Activated gamma-delta T cell (primary cell): ENCODE data around the gene LRIT1.

Experiments used
- DNase-seq: peaks from one replicate; lab custom pipeline; 2025; lab: John Stamatoyannopoulos, UW

Gene LRIT1

GRCh38 chr10:84254552-84255478 is 13.5 kb upstream of the LRIT1 start:
- DNase-seq: no peak

DNA sequence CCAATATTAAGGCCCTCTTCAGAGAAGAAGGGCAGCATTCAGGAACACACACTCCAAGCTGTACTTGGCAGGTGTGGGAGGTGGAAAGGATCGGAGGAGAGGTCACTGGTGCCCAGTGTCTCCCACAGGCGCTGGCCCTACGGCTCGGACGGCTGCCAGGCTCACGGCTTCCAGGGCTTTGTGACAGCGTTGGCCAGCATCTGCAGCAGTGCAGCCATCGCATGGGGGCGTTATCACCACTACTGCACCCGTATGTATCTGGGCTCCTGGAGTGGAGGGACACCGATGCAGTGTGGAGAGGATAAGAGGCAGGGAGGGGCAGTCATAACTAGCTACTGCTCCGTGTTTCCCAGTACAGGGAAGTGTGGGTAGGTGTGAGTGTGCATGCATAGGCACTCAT is 7.4 kb upstream of the LRIT1 start:
- no peak for DNase-seq

DNA sequence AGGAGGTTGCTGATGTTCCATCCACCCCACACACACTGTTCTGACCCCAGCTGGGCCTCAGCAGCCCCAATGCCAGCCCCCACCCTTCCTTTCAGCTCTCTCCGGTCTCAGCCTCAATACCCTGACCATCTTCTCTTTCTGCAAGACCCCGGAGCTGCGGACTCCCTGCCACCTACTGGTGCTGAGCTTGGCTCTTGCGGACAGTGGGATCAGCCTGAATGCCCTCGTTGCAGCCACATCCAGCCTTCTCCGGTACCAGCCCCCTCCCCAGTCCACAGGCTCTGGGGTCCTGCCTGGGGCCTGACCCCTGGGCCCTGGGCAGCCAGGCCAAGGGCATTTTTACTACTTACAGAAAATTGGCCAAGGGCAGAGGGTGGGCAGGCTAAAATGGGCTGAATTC is 6.2 kb upstream of the LRIT1 start:
- no peak for DNase-seq

GRCh38 chr10:84244651-84245270 is 3.4 kb upstream of the LRIT1 start, which contains the start of gene RGR:
Gene RGR, plus strand, starts transcription at chr10:84245053. Its CDS starts 38 bp downstream, at chr10:84245091.
- no peak for DNase-seq

GRCh38 chr10:84243759-84244158 is 2.4 kb upstream of the LRIT1 start:
- no peak for DNase-seq

GRCh38 chr10:84238909-84239308 is 2.4 kb downstream of the LRIT1 start:
- no peak for DNase-seq

DNA sequence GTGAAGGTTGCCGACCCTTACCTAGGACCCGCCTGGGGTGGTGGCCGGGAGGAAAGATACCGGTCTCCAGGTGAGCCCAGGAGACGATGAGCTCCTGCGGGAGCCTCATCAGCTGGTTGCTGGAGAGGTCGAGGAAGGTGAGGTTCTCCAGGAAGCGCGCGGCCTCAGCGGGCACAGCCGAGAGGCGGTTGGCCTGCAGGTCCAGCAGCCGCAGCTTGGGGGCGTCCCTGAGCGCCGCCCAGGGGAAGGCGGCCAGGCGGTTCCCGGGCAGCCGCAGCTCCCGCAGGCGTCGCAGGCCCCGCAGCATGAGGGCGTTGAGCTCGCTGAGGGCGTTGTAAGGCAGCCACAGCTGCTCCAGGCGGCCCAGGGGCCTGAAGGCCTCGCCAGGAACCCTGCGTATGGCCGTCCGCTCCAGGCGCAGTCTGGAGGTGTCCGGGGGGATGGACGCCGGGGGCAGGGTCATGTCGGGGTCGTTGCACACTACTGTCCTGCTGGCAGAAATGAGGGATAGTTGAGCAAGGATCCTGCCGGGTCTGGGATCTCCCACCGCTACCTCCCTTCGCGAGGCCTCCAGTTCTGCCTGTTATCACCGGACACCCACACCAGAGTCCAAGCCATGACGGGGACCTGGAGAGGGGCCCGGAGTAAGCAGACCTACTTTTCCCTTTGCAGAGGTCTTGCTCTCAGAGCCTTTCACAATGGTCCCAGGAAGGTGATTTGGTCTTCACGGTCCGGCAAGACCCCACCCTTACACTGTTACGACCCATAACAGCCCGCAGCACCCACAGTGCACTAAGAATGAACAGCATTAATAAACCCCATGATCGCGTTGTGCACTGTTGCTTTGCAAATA is 3.9 kb downstream of the LRIT1 start:
- DNase-seq: no peak

DNA sequence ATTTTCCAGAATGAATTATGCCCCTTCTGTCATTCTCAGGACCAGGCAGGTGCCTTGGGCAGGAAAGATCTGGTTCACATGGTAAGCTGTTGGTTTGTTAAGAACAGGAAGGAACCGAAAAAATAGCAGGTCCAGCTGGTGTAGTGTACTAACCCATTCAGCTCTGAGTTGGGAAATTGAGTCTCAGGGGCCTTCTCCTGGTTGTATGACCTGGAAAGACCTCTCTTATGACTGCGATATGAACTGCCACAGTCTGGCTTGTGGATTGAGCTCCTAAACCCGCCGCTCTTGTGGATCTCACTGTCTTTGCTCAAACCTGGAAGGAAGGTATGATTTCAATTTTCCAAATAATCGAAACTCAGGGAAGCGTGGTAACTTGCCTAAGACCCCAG is 4.5 kb downstream of the LRIT1 start:
- no peak for DNase-seq

DNA sequence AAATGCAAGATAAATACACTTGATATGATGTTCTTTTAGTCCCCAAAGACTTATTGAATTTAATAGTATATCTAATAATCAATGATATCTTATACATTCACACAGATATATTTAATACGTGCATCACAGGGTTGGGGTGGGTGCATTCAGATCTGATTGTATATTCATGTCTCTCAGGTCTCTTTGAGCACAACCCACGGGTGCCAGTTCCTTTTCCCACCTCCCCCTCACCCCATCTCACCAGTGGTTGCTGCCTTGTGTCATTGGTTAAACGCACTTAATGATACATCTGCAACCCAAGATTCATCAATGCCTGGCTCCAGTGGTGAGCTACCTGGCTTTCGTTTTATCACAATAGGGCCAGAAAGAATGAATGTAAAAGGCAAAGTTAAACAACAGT is 6.2 kb downstream of the LRIT1 start:
- DNase-seq: no peak

DNA sequence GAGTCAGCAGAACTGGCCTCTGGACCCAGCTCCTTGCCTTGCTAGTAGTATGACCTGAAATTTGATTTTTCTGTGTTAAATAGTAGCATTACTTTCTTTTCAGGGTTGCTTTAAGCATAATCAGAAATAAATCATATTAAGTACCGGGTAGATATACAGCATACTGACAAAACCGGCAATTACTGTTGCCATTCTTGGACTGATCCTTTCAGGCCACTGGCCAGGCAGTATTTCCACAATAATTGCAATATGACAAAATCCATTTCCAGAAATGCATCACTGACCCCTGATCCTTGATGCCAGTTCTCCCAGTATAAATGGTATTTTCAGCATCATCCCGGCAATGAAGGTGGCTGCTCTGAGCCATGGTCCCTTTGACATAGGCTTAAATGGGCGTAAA is 6.9 kb downstream of the LRIT1 start:
- DNase-seq: no peak

DNA sequence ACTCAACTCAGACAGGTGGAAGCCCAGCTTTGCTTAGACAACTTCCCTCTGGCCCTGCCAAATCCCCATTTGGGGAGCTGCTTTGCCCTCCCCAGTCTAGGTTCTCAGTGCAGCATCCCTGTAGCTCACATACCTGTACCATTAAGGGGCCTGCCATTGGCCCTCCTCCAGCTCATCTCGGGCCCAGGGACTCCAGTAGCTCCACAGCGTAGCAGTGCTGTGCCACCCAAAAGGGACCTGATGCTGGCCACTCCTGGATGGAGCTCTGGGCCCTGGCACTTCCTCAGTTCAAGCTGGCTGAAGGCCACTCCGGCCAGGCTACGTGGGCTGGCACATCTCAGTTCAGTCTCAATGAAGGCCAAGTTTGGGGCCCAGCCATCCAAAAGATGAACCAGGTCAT is 7.4 kb downstream of the LRIT1 start:
- DNase-seq: no peak

DNA sequence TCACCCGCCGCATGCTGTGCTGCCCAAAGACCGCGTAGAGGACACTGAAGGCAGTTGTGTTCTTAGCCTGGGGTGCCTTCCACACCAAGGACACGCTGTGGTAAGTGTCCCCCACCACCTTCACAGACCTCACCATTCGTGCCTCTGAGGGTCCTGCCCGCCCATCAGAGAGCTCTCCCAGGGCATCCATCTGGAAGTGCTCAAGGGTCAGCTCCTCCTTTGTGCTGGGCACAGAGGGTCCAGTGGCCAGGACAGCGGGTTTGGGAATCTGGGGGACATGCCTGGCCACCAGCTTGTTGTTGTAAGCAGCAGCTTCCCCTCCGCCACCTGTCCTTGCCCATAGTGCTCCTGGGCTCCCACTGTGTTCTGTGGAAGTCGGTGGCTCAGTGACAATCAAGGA is 9.0 kb downstream of the LRIT1 start:
- DNase-seq: no peak

- no peak for DNase-seq
These were observed 11.0 kb downstream of the LRIT1 start for GRCh38 chr10:84230359-84230758.

- DNase-seq: no peak
These were observed 13.5 kb downstream of the LRIT1 start for GRCh38 chr10:84227810-84228209.

DNA sequence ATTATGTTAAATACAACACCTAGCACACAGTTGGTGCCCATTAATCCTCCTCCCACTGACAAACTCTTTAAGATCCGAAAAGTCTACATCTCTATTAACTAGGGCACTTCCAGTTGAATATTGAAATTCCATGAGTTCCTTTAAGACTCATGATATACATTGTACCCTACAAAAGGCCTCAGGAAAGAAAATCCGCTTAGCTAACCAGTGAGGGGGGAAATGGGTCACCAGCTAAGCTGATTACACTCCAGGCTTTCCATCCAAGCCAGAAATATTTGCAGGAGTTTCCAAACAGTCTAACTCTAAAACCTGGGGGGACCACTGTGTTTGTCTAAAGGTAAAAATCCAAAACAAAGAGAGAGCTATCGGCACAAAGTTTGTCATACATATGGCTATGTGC is 14.7 kb downstream of the LRIT1 start:
- no peak for DNase-seq

GRCh38 chr10:84225427-84226173 is 15.7 kb downstream of the LRIT1 start, which contains the start of gene LRIT2:
Gene LRIT2, minus strand, starts transcription at chr10:84225544. Its CDS starts 24 bp downstream, at chr10:84225520.
- no peak for DNase-seq

DNA sequence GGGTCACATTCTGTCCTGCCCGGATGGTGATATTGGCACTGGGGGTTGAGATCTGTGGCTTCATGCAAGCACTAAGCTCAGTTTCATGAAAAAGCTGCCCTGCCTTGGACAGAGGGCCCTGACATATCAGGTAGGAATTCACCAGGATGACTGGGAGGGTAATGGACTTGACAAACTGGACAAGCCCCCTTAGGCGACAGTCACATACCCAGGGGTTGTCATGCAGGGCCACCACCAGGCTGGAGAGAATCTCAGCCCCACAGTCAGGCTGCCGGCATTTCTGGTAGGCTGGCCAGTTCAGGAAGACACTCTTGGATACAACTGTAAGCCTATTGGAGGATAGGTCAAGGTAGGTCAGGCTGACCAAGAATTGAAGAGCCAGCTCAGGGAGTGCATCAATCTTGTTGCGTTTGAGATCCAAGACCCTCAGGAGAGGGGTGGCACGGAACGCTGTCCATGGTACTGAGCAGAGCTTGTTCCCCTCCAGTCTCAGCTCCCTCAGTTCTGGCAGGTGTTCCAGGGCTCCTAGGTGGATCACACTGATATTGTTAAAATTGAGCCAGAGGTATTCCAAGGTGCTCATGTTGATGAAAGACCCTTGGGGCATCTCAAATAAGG is 16.8 kb downstream of the LRIT1 start:
- no peak for DNase-seq

DNA sequence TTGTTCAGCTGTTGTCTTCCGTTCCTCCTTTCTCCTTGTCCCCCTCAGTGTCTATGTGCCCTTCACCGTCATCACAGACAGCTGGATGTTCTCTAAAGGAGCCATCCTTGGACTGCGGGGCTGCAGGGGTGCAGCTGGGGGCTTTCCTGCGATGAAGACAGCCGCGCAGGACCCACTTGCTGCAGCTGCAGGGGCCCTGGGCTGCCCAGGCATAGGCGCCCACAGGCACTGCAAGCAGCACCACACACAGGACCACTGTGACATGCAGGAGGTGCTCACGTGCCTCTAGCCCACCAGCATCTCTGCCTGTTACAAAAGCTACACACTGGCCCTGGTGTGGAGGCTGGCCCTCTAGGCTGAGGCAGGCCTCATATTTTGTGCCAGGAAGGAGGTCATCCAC is 19.4 kb downstream of the LRIT1 start:
- DNase-seq: no peak

DNA sequence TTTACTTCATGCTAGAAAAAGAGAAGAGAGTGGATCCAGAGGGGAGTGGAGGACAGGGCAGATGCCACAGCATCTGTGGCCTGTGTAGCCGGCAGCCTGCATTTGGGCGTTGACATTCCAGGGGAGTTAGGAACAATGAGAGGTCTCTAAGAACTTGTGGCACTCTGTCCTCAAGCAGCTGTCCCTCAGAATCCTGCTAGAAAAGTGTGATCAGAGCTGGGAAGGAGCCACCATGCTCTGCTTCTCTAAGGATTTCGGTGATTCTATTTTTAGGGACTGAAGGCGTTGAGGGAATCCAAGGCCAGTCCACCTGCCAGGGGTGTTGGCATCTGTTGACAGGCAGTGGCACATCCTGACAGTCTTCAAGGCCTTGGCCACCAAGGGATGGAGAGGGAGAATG is 23.6 kb downstream of the LRIT1 start:
- DNase-seq: no peak

DNA sequence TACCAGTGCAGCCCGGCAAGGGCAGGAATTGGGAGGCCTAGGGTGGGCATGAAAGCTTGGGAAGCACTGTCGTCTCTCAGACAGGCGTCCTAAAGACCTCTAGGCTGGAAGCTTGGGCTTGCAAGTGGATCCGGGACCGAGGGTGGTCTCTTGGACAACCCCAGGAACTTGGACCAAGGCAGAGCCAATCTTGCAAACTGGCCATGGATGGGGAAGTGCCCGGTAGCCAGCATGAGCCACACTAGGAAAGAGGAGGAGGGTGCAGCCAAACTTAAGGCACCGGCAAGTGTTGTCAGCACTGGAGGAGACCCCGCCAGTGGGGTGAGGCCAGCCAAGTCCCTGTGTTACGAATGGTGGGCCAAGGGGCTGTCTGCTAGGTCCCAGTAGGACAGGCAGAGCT is 24.5 kb downstream of the LRIT1 start:
- DNase-seq: no peak

DNA sequence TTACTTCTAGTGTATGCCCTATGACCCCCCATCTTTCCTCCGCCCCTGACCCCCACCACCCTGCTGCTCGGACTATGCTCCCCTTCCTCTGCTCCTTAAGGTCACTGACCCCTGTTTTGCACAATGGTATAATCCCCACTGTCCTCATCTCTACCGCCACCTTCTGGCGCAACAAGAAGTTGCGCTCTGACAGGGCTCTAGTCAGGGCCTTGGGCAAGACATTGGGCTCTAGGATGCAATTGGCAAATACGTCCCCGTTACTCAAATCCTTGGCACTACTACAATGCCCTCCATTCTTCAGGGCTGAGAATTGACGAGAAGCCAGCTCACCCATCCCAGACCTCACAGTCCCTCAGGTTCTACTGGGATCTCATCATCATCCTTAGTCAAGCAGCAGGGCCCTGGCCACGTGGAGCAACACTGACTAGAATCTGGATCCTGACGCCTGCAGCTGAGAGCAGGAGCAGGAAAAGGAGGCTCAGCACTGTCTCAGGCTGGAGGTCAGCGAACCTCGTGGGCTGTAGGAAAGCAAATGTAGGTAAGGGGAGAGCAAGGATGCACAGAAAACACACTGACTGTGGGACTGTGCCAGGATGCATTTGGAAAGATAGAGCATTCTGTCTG is 26.6 kb downstream of the LRIT1 start:
- no peak for DNase-seq
